IMR-90 (cell line): ENCODE data around the gene MCTP1. TPM values are rescaled to one million over a fixed set of nuclear protein-coding genes. Genes with fewer than 3 reads are reported as not detected.

Source experiments
- ATAC-seq: fragments of 200-7000 bp; cut with Tn5 transposase; 2 replicates; pipeline ENCODE4 v1.9.1; 2020; ENCODE audit warnings: low read depth, mild to moderate bottlenecking, moderate library complexity
- BruUV-seq: library from RNA; stranded (reverse); fragments of 400-500 nt; replicated peaks from 2 replicates; lab custom pipeline; 2021; lab: Mats Ljungman, UMichigan
- CTCF ChIA-PET: fragments of 300-600 bp; formaldehyde crosslinking; extraction: SDS; loops from one replicate; lab custom pipeline; 2021; ENCODE audit warnings: antibody characterized with exemption; lab: Yijun Ruan, JAX
- POLR2A ChIA-PET: fragments of 300-600 bp; sonication (Branson Sonifier 250); formaldehyde crosslinking; loops from one replicate; lab custom pipeline; 2022; ENCODE audit warnings: antibody characterized with exemption; ENCODE audit not compliant: unreplicated experiment; lab: Charles Lee
- DNase-seq: peaks from one replicate; pipeline ENCODE4 v3.0.0; 2013
- H2AFZ ChIP-seq: replicated peaks from 2 replicates; pipeline ENCODE3; 2013; ENCODE audit warnings: low read length, mild to moderate bottlenecking; ENCODE audit not compliant: poor library complexity
- H2AK5ac ChIP-seq: 2 replicates; pipeline ENCODE4 v1.6.1; 2013; ENCODE audit warnings: low read depth, low read length, inconsistent platforms
- H2AK9ac ChIP-seq: replicated peaks from 2 replicates; pipeline ENCODE3; 2013; ENCODE audit warnings: mild to moderate bottlenecking, low read depth, low read length, moderate library complexity; ENCODE audit not compliant: poor library complexity
- H2BK120ac ChIP-seq: 2 replicates; pipeline ENCODE4 v1.6.1; 2013; ENCODE audit warnings: low read depth, low read length, inconsistent platforms
- H2BK15ac ChIP-seq: 3 replicates; pipeline ENCODE4 v1.6.1; 2013; ENCODE audit warnings: low read depth, low read length, inconsistent platforms
- H2BK20ac ChIP-seq: 2 replicates; pipeline ENCODE4 v1.6.1; 2013; ENCODE audit warnings: low read depth, mild to moderate bottlenecking, inconsistent platforms, low read length, moderate library complexity
- H2BK5ac ChIP-seq: 2 replicates; pipeline ENCODE4 v1.6.1; 2013; ENCODE audit warnings: mild to moderate bottlenecking, low read depth, low read length, inconsistent platforms; ENCODE audit not compliant: poor library complexity, severe bottlenecking
- H3K14ac ChIP-seq: replicated peaks from 2 replicates; pipeline ENCODE4 v1.6.1; 2013; ENCODE audit warnings: low read depth, low read length, inconsistent platforms
- H3K18ac ChIP-seq: 2 replicates; pipeline ENCODE4 v1.6.1; 2013; ENCODE audit warnings: low read depth, low read length, control low read depth
- H3K23ac ChIP-seq: 2 replicates; pipeline ENCODE4 v1.6.1; 2013; ENCODE audit warnings: low read depth, low read length, inconsistent platforms
- H3K27ac ChIP-seq: 2 replicates; pipeline ENCODE4 v1.5.1; 2013; ENCODE audit warnings: mild to moderate bottlenecking, control low read depth, low read length; ENCODE audit not compliant: insufficient read depth
- H3K27me3 ChIP-seq: 2 replicates; pipeline ENCODE4 v1.6.1; 2013; ENCODE audit warnings: low read length; ENCODE audit not compliant: control insufficient read depth, insufficient read depth
- H3K36me3 ChIP-seq: 2 replicates; pipeline ENCODE4 v1.6.1; 2013; ENCODE audit warnings: low read length, mixed read lengths; ENCODE audit not compliant: control insufficient read depth, insufficient read depth
- H3K4ac ChIP-seq: 2 replicates; pipeline ENCODE4 v1.6.1; 2013; ENCODE audit warnings: low read depth, low read length, inconsistent platforms
- H3K4me1 ChIP-seq: 2 replicates; pipeline ENCODE4 v1.6.1; 2013; ENCODE audit warnings: low read length, mixed read lengths; ENCODE audit not compliant: control insufficient read depth, insufficient read depth
- H3K4me2 ChIP-seq: 2 replicates; pipeline ENCODE4 v1.6.1; 2013; ENCODE audit warnings: low read depth, mild to moderate bottlenecking, control low read depth, low read length, moderate library complexity
- H3K4me3 ChIP-seq: 2 replicates; pipeline ENCODE4 v1.5.1; 2013; ENCODE audit warnings: low read depth, mild to moderate bottlenecking, control low read depth, low read length, moderate library complexity; ENCODE audit not compliant: insufficient read depth
- H3K56ac ChIP-seq: 2 replicates; pipeline ENCODE4 v1.6.1; 2013; ENCODE audit warnings: low read length, inconsistent platforms; ENCODE audit not compliant: insufficient read depth; ENCODE audit errors: extremely low read depth
- H3K79me1 ChIP-seq, 2 experiments: 2 replicates each; pipeline ENCODE4 v1.6.1; 2013; ENCODE audit warnings: low read length in 2 of 2, inconsistent platforms in 1 of 2, low read depth in 1 of 2
- H3K9ac ChIP-seq: 2 replicates; pipeline ENCODE4 v1.6.1; 2013; ENCODE audit warnings: low read depth, low read length, control low read depth
- H3K9me1 ChIP-seq: 2 replicates; pipeline ENCODE4 v1.6.1; 2013; ENCODE audit warnings: low read length, inconsistent platforms; ENCODE audit not compliant: insufficient read depth
- H3K9me3 ChIP-seq: 2 replicates; pipeline ENCODE4 v1.6.1; 2013; ENCODE audit warnings: low read length; ENCODE audit not compliant: control insufficient read depth, insufficient read depth
- H4K20me1 ChIP-seq: 2 replicates; pipeline ENCODE4 v1.6.1; 2013; ENCODE audit warnings: low read length, inconsistent platforms; ENCODE audit not compliant: insufficient read depth
- H4K5ac ChIP-seq: 2 replicates; pipeline ENCODE4 v1.6.1; 2013; ENCODE audit warnings: mild to moderate bottlenecking, low read depth, low read length, control low read depth
- H4K8ac ChIP-seq, 2 experiments: 2 replicates each; pipeline ENCODE4 v1.6.1; 2013; ENCODE audit warnings: low read depth in 2 of 2, low read length in 2 of 2, control low read depth in 1 of 2, inconsistent platforms in 1 of 2
- H4K91ac ChIP-seq: 2 replicates; pipeline ENCODE4 v1.6.1; 2013; ENCODE audit warnings: low read depth, low read length, inconsistent platforms; ENCODE audit not compliant: insufficient read depth
- BHLHE40 ChIP-seq: fragments of 150-350 bp; IDR thresholded peaks from 2 replicates; pipeline ENCODE4 v1.6.1; 2016; ENCODE audit warnings: mild to moderate bottlenecking, low read depth, low read length
- CEBPB ChIP-seq: IDR thresholded peaks from 2 replicates; pipeline ENCODE4 v1.6.1; 2012; ENCODE audit warnings: low read depth, low read length, improper control_type of control experiment
- CTCF ChIP-seq: conservative IDR thresholded peaks from 2 replicates; pipeline ENCODE4 v1.5.1; 2012; ENCODE audit warnings: mild to moderate bottlenecking, low read depth, low read length, improper control_type of control experiment
- FOS ChIP-seq: fragments of 150-350 bp; IDR thresholded peaks from 2 replicates; pipeline ENCODE4 v1.6.1; 2016; ENCODE audit warnings: low read depth, low read length
- MAFK ChIP-seq: IDR thresholded peaks from 2 replicates; pipeline ENCODE4 v1.6.1; 2012; ENCODE audit warnings: low read depth, low read length, improper control_type of control experiment
- MXI1 ChIP-seq: IDR thresholded peaks from 2 replicates; pipeline ENCODE4 v1.6.1; 2012; ENCODE audit warnings: low read depth, mild to moderate bottlenecking, low read length, moderate library complexity, borderline replicate concordance
- NFE2L2 ChIP-seq: fragments of 150-350 bp; IDR thresholded peaks from 2 replicates; pipeline ENCODE4 v1.6.1; 2016; ENCODE audit warnings: low read depth, mild to moderate bottlenecking, low read length
- POLR2A ChIP-seq: IDR thresholded peaks from 2 replicates; pipeline ENCODE4 v1.6.1; 2012; ENCODE audit warnings: mild to moderate bottlenecking, low read depth, low read length
- RAD21 ChIP-seq: IDR thresholded peaks from 2 replicates; pipeline ENCODE4 v1.6.1; 2012; ENCODE audit warnings: low read length, improper control_type of control experiment
- WGBS, 2 experiments: methylation state at CpG; one replicate each; pipeline versions ENCODE4 v1.1.5 to v1.1.7; 2013; ENCODE audit warnings: missing lambda C conversion rate in 2 of 2; ENCODE audit not compliant: insufficient read length in 1 of 2; ENCODE audit errors: extremely low coverage in 2 of 2; 5-methylcytosine and 5-hydroxymethylcytosine counted together
- dilution Hi-C: fragments of 300-500 bp; cut with HindIII; formaldehyde crosslinking; loops from one replicate; pipeline ENCODE4 v1.14.3; 2018; ENCODE audit warnings: low sequenced_read_pairs; ENCODE audit not compliant: unreplicated experiment
- in situ Hi-C: fragments of 300-500 bp; cut with MboI; formaldehyde crosslinking; loops from 3 replicates; pipeline ENCODE4 v1.14.3; 2019; ENCODE audit warnings: low sequenced_read_pairs, inconsistent platforms, mixed read lengths
- intact Hi-C: fragments of 100-400 bp; cut with micrococcal nuclease; formaldehyde crosslinking; loops from 2 replicates; pipeline ENCODE4 v1.10.0; 2022
- polyA plus RNA-seq, 3 experiments: library from polyadenylated mRNA; depleted of rRNA; stranded (reverse); fragments of >200 nt; gene quantifications; 2 replicates each; pipeline ENCODE4 v1.2.3, GENCODE V29; 2012; ENCODE audit warnings: low replicate concordance in 1 of 3
- total RNA-seq: library from RNA; depleted of rRNA; stranded (reverse); fragments of >200 nt; gene quantifications from 2 replicates; pipeline ENCODE4 v1.2.3, GENCODE V29; 2012

MCTP1 gene
- total and polyA plus RNA-seq, 2 of the 4 experiments (the other 2 are of a cell fraction), result 0.21 TPM; not detected in 1

DNA sequence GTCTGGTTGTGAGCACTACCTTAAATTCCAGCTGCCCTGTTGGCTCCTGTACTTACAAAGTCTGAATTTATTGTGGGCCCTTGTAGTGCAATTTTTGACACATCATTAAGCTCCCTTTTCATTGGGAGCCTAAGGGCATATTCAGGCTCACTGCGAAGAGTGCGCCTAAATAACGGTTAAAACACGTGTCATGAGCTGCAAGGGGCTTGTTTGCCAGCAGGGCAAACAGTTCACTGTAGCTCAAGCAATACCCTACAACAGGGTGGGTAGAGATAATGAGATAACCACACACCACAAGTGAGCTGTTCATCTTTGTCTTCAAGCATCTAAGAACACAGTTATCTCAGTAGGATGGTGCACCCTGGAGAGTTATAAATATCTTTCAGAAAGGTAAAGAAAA is 452.2 kb downstream of the MCTP1 start:
- ATAC-seq (no peak), DNase-seq (no peak)
- Histone ChIP-seq H3K9me1 (no peaks in the 10 kb centered on the region), H3K4me3 (no peak overlapping the region), H2BK120ac (no peak overlapping the region), H3K4me2 (no peak overlapping the region), H2AK9ac (no peak overlapping the region), H3K14ac (no peak overlapping the region), H3K18ac (no peak overlapping the region), H3K9ac (no peak overlapping the region), H3K27me3 (no peaks in the 10 kb centered on the region; the same call in 1 of the 2 replicates), H2BK15ac (no peak overlapping the region), H2BK5ac (no peak overlapping the region), H4K5ac (no peak overlapping the region), H2BK20ac (no peak overlapping the region), H3K23ac (no peak overlapping the region), H4K8ac (no peak overlapping the region), H3K36me3 (no peaks in the 10 kb centered on the region), H2AK5ac (no peak overlapping the region), H3K27ac (no peak overlapping the region), H2AFZ (no peak overlapping the region), H4K91ac (no peak overlapping the region), H3K79me1 (no peaks in the 10 kb centered on the region), H4K20me1 (no peaks in the 10 kb centered on the region), H3K56ac (no peak overlapping the region), H3K4me1 (no peaks in the 10 kb centered on the region), H3K9me3 (no peaks in the 10 kb centered on the region), H3K4ac (no peak overlapping the region)
- dilution Hi-C loops, result no loop called here
- POLR2A ChIA-PET, result interaction anchor here (0.5 kb wide), 1 partner anchor 414 kb away, joined by 10 read pairs; no protein-coding TSS in a partner anchor
- BruUV-seq, result no TSS peak
- intact Hi-C loops, result loop anchor here (5.0 kb wide), 1 partner anchor 75 kb away; no protein-coding TSS in a partner anchor
- WGBS, 2 experiments, result no CpG with 5 or more reads among the region's 4 CpGs
- in situ Hi-C loops, result no loop called here
- TF ChIP-seq RAD21 (no peak), MAFK (no peak), POLR2A (no peak), NFE2L2 (no peak), CEBPB (no peak), CTCF (no peak), MXI1 (no peak), BHLHE40 (no peak), FOS (no peak)
- CTCF ChIA-PET, result interaction anchor here (0.6 kb wide), 1 partner anchor 78 kb away, joined by 3 read pairs; no protein-coding TSS in a partner anchor
